Skeletal muscle satellite cell (primary cell): ENCODE measurements around the gene NRIP1.

Experiments used
- H3K27me3 ChIP-seq: 2 replicates; pipeline ENCODE4 v1.7.0; 2013; ENCODE audit warnings: low read length; ENCODE audit not compliant: control insufficient read depth, insufficient read depth
- H3K36me3 ChIP-seq: 2 replicates; pipeline ENCODE4 v1.7.0; 2013; ENCODE audit warnings: mild to moderate bottlenecking, control low read depth, low read length; ENCODE audit not compliant: insufficient read depth
- H3K4me1 ChIP-seq: 2 replicates; pipeline ENCODE4 v1.7.0; 2013; ENCODE audit warnings: low read length; ENCODE audit not compliant: control insufficient read depth, insufficient read depth
- H3K4me2 ChIP-seq: 2 replicates; pipeline ENCODE4 v1.7.0; 2013; ENCODE audit warnings: mild to moderate bottlenecking, low read length
- H3K4me3 ChIP-seq: 2 replicates; pipeline ENCODE4 v1.7.0; 2013; ENCODE audit warnings: low read length
- H3K9ac ChIP-seq: 2 replicates; pipeline ENCODE4 v1.7.0; 2013; ENCODE audit warnings: mild to moderate bottlenecking, low read depth, low read length, moderate library complexity
- H3K9me3 ChIP-seq: replicated peaks from 2 replicates; pipeline ENCODE4 v1.7.0; 2013; ENCODE audit warnings: mild to moderate bottlenecking, control low read depth, low read length

The NRIP1 gene

GRCh38 chr21:15063814-15064575 lies 805 bp downstream of the NRIP1 start:
- peak overlapping the region; percentile 87 for H3K9ac ChIP-seq
- no peaks in the 10 kb centered on the region for H3K36me3 ChIP-seq
- H3K4me2 ChIP-seq, result peak overlapping the region; percentile 84
- peaks cover 37% of the 10 kb centered on the region for H3K4me1 ChIP-seq
- no peaks in the 10 kb centered on the region for H3K27me3 ChIP-seq
- H3K9me3 ChIP-seq, result no peaks in the 10 kb centered on the region
- H3K4me3 ChIP-seq, result peak overlapping the region; percentile 84

- Histone ChIP-seq H3K4me3 (peak overlapping the region; percentile 84), H3K9ac (peak overlapping the region; percentile 87), H3K4me1 (peaks cover 44% of the 10 kb centered on the region), H3K36me3 (no peaks in the 10 kb centered on the region), H3K27me3 (no peaks in the 10 kb centered on the region), H3K9me3 (no peaks in the 10 kb centered on the region), H3K4me2 (peak overlapping the region; percentile 84)
Observed at GRCh38 chr21:15063081-15063813, 1.6 kb downstream of the NRIP1 start.

DNA sequence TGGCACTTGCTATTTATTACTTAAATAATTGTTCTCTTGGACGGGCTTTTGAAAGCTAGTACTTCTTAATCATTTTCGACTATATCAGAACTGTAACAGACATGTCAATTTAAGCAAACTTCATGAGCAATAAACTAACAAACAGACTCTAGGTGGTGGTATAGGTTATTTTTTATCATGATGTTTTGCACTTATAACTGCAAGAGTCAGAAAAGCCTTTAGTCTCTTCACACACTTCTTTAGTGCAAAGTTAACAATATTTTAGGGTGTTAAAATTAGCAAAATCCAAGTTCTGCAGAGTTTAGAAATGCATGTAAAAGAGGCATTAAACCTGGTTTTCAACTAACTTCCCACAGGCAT lies 2.2 kb downstream of the NRIP1 start:
- H3K4me3 ChIP-seq, result peak overlapping the region; percentile 84

GRCh38 chr21:15061747-15062605 lies 2.8 kb downstream of the NRIP1 start:
- H3K4me3 ChIP-seq, result peak overlapping the region; percentile 84
- H3K4me1 ChIP-seq, result peaks cover 49% of the 10 kb centered on the region
- H3K36me3 ChIP-seq, result no peaks in the 10 kb centered on the region
- peak overlapping the region; percentile 84 for H3K4me2 ChIP-seq
- H3K9me3 ChIP-seq, result no peaks in the 10 kb centered on the region
- no peaks in the 10 kb centered on the region for H3K27me3 ChIP-seq
- H3K9ac ChIP-seq, result peak overlapping the region; percentile 87

More for the DNA sequence above, 2.2 kb downstream of the NRIP1 start:
- Histone ChIP-seq H3K9me3 (no peaks in the 10 kb centered on the region), H3K27me3 (no peaks in the 10 kb centered on the region), H3K9ac (peak overlapping the region; percentile 87), H3K4me1 (peaks cover 49% of the 10 kb centered on the region), H3K4me2 (peak overlapping the region; percentile 84), H3K36me3 (no peaks in the 10 kb centered on the region)

DNA sequence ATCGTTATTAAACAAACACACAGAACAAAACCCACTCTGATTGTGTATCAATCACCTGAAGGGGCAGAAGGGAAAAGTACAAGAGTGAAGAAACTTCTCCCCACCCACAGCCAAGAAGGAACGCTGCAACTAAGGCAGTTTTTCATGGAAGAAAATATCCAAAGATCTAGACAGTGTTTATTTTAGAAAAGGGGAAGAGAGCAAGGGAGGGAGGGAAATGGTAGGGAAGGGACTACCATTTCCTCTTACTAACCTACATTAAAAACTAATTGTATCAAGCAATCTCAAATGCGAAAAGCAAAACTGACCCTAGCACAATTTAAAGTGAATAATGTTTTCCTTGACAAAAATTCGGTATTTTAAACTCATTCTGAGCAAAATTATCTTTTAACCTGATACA lies 3.5 kb downstream of the NRIP1 start:
- Histone ChIP-seq H3K9ac (no peak overlapping the region), H3K4me2 (peak overlapping the region; percentile 84), H3K4me1 (peaks cover 49% of the 10 kb centered on the region), H3K4me3 (no peak overlapping the region), H3K9me3 (no peaks in the 10 kb centered on the region), H3K36me3 (no peaks in the 10 kb centered on the region), H3K27me3 (no peaks in the 10 kb centered on the region)

GRCh38 chr21:15060543-15061175 lies 4.1 kb downstream of the NRIP1 start:
- Histone ChIP-seq H3K4me1 (peaks cover 49% of the 10 kb centered on the region), H3K4me3 (no peak overlapping the region)

DNA sequence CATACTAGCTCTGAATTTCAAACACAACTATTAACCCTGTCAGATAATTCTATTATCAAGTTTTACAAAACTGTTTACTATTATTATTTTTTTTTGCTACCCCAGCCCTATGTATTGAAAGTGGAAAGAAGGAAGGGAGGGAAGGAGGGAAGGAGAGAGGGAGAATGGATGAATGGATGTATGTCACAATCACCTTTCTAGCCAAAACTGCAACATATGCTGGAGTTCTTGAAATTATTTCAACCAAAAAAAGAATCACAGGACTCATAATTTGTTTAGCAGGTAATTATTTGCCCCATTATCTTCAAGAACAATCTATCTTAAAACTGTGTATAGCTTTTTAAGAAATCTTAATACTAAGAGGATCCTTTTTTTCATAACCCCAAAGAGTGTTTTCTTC lies 5.4 kb downstream of the NRIP1 start:
- H3K27me3 ChIP-seq, result no peaks in the 10 kb centered on the region
- peaks cover 57% of the 10 kb centered on the region for H3K4me1 ChIP-seq
- peak overlapping the region; percentile 82 for H3K4me2 ChIP-seq
- H3K9me3 ChIP-seq, result no peaks in the 10 kb centered on the region
- no peak overlapping the region for H3K9ac ChIP-seq
- peak overlapping the region; percentile 55 for H3K4me3 ChIP-seq
- H3K36me3 ChIP-seq, result no peaks in the 10 kb centered on the region

More at GRCh38 chr21:15060543-15061175, 4.1 kb downstream of the NRIP1 start:
- H3K9ac ChIP-seq, result no peak overlapping the region
- H3K27me3 ChIP-seq, result no peaks in the 10 kb centered on the region
- H3K4me2 ChIP-seq, result peak overlapping the region; percentile 84
- H3K9me3 ChIP-seq, result no peaks in the 10 kb centered on the region
- H3K36me3 ChIP-seq, result no peaks in the 10 kb centered on the region

DNA sequence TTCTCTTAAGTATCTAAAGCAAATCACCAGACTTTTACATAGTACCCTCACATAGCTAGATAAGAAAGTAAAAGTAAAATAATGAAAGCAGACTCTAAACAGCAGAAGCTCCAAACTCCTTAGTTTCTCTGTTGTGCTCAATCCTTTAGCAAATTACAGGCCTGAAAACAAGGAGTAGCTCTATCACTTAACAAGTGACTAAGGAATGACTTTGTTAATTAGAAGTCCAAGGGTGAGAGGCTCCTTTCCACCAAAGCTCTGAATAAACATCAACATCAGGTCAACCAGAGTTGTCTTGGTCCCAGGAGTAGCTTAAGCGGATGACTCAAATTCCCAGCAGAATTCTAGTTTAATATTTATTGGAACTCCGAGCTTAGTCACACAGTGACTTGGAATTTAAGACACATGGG lies 5.9 kb downstream of the NRIP1 start:
- Histone ChIP-seq H3K9me3 (no peaks in the 10 kb centered on the region), H3K4me1 (peaks cover 62% of the 10 kb centered on the region), H3K36me3 (no peaks in the 10 kb centered on the region), H3K4me3 (peak overlapping the region; percentile 55), H3K9ac (peak overlapping the region; percentile 30), H3K27me3 (no peaks in the 10 kb centered on the region), H3K4me2 (peak overlapping the region; percentile 82)

- Histone ChIP-seq H3K4me1 (peaks cover 62% of the 10 kb centered on the region), H3K9ac (no peak overlapping the region), H3K9me3 (no peaks in the 10 kb centered on the region), H3K27me3 (no peaks in the 10 kb centered on the region), H3K4me2 (no peak overlapping the region), H3K36me3 (no peaks in the 10 kb centered on the region), H3K4me3 (no peak overlapping the region)
Observed at GRCh38 chr21:15057285-15057684, 7.5 kb downstream of the NRIP1 start.

DNA sequence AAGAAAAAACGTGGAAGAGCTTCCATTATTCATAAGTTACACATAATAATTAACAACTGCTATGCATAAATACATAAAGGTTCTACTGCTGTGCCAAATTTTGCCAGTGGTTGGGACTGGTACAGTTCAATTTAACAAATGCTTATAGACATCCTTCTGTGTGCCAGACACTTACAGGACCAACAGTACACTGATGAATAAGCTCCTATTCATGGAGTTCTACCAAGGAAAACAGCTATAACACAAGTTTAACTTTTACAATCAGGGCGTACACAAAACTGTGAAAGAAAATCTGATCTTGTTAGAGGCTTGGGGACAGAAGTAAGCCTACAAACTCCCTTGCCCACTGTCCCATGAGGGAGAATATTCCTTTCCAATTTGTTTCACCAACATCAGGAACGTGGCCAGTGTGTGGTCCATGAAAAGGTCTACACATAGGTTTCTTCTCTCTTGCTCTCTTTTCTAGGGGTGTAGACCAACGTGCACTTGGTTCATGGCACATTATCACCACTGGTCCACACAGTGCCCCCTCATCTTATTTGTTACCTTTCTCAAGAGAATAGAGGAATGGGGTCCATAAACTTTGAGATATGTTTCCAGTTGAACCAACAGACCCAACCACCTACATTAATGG lies 10.1 kb downstream of the NRIP1 start:
- Histone ChIP-seq H3K4me3 (no peak overlapping the region), H3K36me3 (no peaks in the 10 kb centered on the region), H3K9me3 (no peaks in the 10 kb centered on the region), H3K9ac (no peak overlapping the region), H3K27me3 (no peaks in the 10 kb centered on the region), H3K4me2 (peak overlapping the region; percentile 42), H3K4me1 (peaks cover 45% of the 10 kb centered on the region)
